HG02981 (cell line): Measurements from ENCODE around the gene RPRD1B.

ENCODE experiments used
- ATAC-seq: cut with Tn5 transposase; IDR thresholded peaks from one replicate; pipeline ENCODE4 v1.9.1; 2021; ENCODE audit warnings: mild to moderate bottlenecking, moderate library complexity; ENCODE audit not compliant: unreplicated experiment

Gene RPRD1B

GRCh38 chr20:38067717-38068365 lies 34.3 kb downstream of the RPRD1B start:
- no peak for ATAC-seq

GRCh38 chr20:38072898-38073297 lies 39.4 kb downstream of the RPRD1B start:
- no peak for ATAC-seq

GRCh38 chr20:38073307-38074071 lies 39.9 kb downstream of the RPRD1B start:
- ATAC-seq = no peak

- ATAC-seq = no peak
These were observed 41.8 kb downstream of the RPRD1B start for GRCh38 chr20:38075161-38075998.

- ATAC-seq = no peak
These were observed 43.0 kb downstream of the RPRD1B start for GRCh38 chr20:38076548-38076947.

- no peak for ATAC-seq
These were observed 44.5 kb downstream of the RPRD1B start for GRCh38 chr20:38078084-38078483.

- no peak for ATAC-seq
These were observed 45.8 kb downstream of the RPRD1B start for GRCh38 chr20:38079353-38079752.

- ATAC-seq = no peak
These were observed 48.0 kb downstream of the RPRD1B start for GRCh38 chr20:38081575-38081974.

- ATAC-seq = no peak
These were observed 49.3 kb downstream of the RPRD1B start for GRCh38 chr20:38082894-38083293.

- ATAC-seq = no peak
These were observed 49.9 kb downstream of the RPRD1B start for GRCh38 chr20:38083338-38084048.

- no peak for ATAC-seq
These were observed 50.9 kb downstream of the RPRD1B start for GRCh38 chr20:38084425-38084951.

- ATAC-seq = no peak
These were observed 51.5 kb downstream of the RPRD1B start for GRCh38 chr20:38085026-38085425.

- ATAC-seq = no peak
These were observed 56.0 kb downstream of the RPRD1B start for GRCh38 chr20:38089500-38089899.

- no peak for ATAC-seq
These were observed 56.5 kb downstream of the RPRD1B start for GRCh38 chr20:38090061-38090460.

GRCh38 chr20:38091441-38092216 lies 58.1 kb downstream of the RPRD1B start:
- no peak for ATAC-seq

GRCh38 chr20:38092260-38092857 lies 58.8 kb downstream of the RPRD1B start:
- ATAC-seq = no peak

GRCh38 chr20:38092915-38093314 lies 59.4 kb downstream of the RPRD1B start:
- no peak for ATAC-seq

- ATAC-seq = no peak
These were observed 60.1 kb downstream of the RPRD1B start for GRCh38 chr20:38093641-38094077.

GRCh38 chr20:38094373-38094891 lies 60.9 kb downstream of the RPRD1B start:
- ATAC-seq = peak; percentile 52
